Effector CD4-positive, alpha-beta T cell (primary cell): Measurements from ENCODE around the gene PPP2R2B.
"Not testable (repeated sequence)": the region's sequence is repeated elsewhere in the genome, so short reads cannot be mapped to it uniquely, and the experiment has no call there.

Experiments
- DNase-seq: peaks from one replicate; pipeline ENCODE4 v3.0.0-alpha.2; 2020

Gene PPP2R2B

DNA sequence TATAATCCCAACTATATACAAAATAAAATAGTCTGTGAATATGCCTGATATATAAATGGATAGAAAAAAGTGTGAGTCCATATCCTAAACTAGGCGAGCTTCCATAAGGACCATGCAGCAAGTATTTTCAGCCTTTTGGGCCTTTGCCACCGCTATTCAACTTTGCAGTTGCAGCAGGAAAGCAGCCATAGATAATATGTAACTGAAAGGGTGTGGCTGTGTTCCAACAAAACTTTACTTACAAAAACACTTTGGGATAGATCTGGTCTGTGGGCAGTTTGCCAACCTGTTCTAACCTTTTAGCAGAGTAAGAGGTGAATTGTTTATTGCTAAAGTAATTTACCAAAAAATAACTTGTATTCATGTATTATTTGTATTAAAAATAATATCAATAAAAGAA lies 234.8 kb downstream of the PPP2R2B start:
- no peak for DNase-seq

GRCh38 chr5:146642410-146642809 lies 236.1 kb downstream of the PPP2R2B start:
- DNase-seq = no peak

DNA sequence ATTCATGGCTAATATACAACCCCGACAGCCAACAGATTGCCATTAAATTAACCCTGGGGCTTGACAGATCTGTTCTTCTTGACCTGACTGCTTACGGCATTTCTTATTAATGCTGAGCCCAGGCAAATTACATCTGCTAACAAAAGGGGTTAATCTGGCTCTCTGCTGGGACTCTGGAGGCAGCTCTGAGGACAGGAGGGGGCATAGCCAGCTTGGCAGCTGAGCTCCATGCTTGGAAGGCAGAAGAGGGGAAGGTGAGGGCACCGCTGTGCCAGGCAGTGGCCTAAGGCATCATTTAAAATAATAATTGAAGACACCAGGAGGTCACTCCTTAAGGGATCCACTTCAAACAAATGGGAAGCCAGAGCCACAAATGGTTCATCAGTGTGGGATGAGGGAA lies 236.6 kb downstream of the PPP2R2B start:
- no peak for DNase-seq

DNA sequence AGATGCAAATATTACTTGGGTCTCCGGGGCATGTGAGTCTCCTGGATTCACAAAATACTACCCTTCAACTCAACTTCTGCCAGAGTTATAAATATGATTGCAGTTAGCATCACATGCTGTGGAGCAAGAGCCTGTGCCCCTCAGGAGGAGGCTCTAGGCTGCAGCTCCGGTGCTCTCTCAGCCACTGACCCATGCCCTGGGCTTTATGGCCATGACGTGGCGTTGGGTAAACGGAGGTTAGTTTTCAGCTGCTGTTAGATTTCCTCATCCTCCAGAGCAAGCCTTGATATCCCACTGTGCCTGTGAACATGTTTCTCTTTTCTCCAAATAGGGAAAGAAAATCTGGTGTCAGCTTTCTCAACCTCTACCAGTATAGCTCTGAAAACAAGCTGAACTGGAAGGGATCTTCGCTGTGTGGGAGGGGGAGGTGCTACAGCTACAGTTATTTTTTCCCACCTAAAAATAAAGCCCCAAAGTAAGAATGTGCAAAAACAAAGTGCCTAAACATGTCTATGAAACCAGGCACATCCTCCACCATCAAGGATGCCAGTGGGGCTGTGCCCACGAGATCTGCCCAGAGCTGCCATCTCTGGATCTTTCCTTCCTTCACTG lies 238.2 kb downstream of the PPP2R2B start:
- no peak for DNase-seq

DNA sequence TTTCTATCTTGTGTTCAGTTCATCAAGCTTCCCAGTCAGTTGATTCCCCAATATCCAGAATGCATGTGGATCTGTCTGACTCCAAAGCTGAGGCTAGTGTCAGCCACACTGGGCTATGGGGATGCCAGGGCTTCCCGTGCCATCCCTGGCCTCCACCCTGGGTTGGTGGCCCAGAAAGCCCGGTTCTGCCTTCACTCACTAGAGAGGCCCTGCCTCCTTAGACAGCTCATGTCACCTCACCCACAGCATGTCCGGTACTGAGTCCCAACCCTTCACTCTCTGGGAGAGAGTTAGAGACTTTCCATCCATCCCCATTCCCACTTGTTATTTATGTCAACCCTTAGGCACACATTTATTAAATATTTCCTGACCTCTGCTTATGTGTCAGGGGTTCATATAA lies 243.1 kb downstream of the PPP2R2B start:
- DNase-seq = no peak

GRCh38 chr5:146633323-146633764 lies 245.2 kb downstream of the PPP2R2B start:
- no peak for DNase-seq

DNA sequence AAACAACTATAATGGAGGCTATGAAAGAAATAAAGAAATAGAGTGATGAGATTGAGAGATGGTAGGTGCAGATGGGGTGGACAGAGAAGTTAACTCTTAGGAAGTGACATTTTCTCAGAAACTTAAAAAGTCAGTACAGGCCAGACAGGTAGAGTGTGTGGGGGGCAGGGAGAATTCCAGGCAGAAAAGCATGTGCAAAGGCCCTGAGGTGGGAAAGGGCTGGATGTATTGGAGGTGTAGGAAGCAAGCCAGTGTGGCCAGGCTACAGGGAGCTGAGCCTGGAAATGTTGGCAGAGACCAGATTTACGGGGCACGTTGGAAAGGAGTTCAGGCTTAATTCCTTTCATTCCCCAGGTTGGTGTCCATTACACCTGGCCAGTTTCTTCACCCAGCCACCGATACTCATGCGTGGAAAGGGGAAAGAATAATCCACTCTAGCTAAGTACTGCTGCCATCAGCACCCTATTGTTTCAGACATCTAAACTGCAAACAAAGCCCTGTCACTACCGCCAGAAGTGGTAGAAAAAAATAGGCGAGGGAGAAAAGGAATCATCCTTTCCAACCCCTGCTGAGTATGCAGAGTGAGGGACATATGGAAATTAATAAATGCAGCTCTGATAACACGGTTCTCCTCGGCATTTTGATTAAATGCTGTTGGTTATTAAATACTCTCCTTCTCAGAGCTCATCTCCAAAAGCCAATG lies 245.8 kb downstream of the PPP2R2B start:
- DNase-seq = no peak

DNA sequence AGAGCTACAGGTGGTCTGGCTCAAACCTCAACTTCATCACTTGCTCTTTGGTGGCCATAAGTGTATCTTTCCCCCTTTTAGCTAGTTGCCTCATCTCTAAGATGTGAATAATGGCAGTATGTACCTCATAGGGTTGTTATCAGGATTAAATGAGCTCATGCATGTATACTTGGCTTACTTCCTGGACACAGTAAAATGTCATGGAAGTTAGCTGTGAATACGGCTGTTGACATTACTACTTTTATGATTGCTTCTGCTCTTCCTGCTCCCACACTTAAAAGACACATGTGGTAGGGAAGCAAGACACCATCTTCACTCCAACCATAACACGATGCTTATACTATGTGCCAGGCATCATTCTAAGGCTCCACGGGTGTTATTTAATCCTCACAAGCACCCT lies 248.1 kb downstream of the PPP2R2B start:
- no peak for DNase-seq

DNA sequence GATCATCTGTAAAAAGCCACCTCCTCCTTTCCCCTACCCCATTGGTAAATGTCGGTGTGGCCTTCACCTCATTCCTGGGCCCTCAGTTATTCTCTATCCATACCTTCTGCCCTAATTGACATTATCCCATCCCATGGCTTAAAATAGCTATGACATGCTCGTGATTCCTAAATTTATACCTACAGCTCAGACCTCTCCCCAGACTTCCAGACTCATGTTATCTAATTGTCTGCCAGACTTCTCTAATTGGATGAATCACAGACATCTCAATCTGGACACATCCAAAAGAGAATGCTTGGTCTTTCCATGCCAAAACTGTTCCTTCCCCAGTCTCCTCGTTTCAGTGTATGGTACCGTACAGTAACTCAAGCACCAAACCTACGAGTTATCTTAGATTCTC lies 249.6 kb downstream of the PPP2R2B start:
- no peak for DNase-seq

GRCh38 chr5:146626936-146627335 lies 251.6 kb downstream of the PPP2R2B start:
- no peak for DNase-seq

DNA sequence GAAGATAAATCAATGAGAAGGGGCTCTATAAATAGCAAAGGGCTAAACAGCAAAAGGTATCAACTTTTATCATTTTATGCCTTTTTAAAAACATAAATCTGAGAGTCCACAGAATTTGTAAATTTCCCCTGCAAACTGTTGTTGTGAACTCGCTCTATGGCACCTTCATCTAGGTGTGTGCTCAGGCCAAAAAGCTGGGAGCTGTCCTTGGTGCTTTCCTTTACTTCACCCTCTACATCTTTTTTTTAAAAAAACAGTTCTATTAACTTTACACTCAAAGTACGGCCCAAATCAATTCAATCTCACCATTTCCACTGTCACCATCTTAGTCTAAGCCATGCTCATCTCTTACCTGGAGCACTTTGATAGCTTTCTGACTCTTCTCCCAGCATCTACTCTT lies 254.4 kb downstream of the PPP2R2B start:
- no peak for DNase-seq

DNA sequence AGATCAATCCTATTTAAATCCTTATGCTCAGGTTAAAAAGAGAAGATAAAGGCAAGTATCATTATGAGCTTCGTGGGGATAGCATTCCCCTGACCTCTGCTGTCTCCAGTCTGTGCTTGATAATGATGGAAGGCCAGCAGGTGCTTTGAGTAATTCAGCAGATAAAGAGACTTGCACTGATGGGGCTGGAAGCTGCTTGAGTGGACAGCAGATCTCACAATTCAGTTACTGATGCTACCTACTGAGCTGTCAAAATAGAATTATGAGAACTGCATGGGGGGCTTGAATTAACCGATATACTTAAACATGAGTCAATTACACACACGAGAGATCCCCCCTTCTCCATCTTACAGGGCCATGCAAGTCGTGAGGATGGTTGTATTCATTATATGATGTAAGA lies 254.9 kb downstream of the PPP2R2B start:
- no peak for DNase-seq

DNA sequence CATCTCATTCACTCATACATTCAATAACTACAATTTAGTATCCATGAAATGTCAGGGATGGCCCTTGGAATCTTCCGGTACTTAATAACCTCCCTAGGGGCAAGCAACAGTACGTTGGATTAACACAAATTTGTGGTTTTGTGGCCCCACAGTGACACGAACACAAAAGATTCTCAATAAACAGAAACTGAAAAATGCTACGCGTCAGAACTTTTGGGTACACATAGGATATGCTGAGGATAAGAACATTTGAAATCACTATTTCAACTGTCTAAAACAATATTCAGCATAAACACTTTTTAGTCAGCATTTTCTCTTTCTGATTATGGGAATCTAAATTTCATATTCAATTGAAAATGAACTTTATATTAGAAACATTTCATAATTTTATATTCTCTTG lies 255.5 kb downstream of the PPP2R2B start:
- DNase-seq = no peak

DNA sequence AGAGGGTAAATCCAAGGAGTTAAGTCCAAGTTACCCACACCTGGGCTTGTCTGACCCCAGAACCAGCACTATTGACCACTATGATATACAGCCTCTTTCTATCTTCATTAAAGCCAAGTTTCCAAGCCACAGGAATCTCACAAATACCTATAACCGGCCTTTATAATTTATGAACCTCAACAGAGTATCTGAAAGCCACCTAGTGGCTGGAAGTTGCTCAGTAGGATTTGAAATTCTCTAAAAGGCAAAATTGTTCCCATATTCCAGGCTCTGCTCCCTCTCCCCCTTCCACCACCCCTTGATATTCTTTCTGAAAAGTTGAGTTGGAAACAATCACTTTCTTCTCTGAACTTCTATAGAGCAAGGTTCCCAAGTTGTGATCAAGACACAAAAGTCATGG lies 256.2 kb downstream of the PPP2R2B start:
- DNase-seq = no peak

DNA sequence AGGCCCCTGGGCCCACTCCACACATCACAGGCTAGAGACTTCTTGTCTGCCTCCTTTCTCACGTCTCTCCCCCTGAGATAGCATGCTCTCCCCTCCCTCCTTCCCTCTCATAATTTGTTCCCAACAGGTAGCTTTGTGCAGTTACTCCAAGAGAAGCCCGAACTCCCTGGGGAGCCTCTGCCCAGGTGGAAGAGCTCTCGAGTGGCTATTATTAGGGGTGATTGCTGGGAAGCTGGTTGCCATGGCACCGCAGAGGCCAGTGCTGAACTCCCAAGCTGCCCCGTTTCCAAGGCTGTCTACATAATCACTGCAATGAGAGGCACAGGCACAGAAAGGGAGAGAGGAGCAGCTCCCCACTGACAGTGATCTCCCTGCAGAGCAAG lies 257.9 kb downstream of the PPP2R2B start:
- no peak for DNase-seq

DNA sequence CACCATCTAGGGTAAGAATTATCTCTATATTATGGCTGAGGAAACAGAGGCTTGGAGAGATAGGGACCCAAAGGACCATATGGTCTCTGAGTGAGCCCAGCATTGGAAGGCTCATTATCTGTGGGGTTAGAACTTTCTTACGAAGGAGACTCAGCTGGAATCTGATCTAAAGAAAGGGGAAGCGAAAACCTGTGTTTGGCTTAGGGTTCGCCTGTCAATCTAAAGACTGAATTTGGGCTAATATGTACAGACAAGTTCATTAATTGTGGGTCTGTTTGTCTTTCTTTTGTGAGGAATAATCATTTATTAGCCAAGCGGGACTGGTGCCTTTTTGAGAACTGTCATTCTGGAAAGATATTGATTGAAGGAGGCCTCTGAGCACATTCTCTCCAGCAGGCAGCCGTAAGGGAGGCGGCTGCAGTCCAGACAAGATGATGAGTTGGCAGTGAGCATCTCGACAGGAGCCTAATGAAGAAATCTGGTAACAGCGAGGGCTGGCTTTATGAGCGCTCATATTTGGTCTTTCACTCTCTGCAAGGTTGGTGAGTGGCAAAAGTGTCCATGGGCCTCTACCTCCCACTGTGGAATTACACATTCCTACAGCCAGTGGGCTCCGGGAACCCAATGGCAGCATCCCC lies 258.4 kb downstream of the PPP2R2B start:
- no peak for DNase-seq

DNA sequence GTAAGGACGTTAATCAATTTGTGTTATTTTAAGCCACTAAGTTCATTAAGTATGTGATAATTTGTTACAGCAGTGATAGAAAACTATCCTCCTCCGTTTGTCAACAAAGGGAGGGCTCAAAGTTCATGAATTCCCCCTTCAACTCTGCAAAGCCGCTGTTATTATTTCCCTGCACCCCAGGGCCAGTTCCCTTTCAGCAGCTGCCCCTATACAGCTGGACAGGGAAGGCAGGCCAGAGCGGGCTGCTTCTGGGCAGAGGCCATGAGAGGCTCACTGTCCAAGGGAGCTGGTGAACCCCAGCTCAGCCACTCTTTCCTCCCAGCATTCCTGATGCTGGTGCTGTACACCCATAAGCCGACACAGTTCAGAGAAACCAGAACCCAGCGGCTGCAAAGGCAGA lies 260.1 kb downstream of the PPP2R2B start:
- DNase-seq = no peak

DNA sequence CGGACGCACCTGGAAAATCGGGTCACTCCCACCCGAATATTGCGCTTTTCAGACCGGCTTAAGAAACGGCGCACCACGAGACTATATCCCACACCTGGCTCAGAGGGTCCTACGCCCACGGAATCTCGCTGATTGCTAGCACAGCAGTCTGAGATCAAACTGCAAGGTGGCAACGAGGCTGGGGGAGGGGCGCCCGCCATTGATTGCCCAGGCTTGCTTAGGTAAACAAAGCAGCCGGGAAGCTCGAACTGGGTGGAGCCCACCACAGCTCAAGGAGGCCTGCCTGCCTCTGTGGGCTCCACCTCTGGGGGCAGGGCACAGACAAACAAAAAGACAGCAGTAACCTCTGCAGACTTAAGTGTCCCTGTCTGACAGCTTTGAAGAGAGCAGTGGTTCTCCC lies 268.8 kb downstream of the PPP2R2B start:
- DNase-seq = not testable (repeated sequence)

GRCh38 chr5:146607659-146608332 lies 270.8 kb downstream of the PPP2R2B start:
- DNase-seq = no peak

DNA sequence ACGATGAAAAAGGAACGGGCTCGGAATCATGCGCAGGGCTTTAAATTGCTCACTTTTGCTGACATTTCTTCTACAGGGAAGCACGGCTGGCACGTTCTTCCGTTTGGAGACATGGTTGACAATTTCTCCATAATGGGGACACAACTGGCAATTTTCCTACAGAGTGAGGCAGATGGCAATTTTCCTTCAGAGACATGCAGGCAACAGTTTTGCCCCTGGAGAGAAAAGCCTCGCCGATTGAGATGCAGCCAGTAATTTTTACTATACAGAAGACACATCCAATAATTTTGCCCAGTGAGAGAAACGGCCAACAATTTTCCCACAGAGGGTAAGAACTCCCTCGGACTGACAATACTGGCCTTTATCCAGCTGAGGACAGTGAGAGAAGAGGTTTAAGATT lies 271.7 kb downstream of the PPP2R2B start:
- DNase-seq = no peak

GRCh38 chr5:146600376-146600775 lies 278.2 kb downstream of the PPP2R2B start:
- DNase-seq = no peak

GRCh38 chr5:146599261-146599660 lies 279.3 kb downstream of the PPP2R2B start:
- no peak for DNase-seq

GRCh38 chr5:146595088-146595487 lies 283.5 kb downstream of the PPP2R2B start:
- no peak for DNase-seq

GRCh38 chr5:146592352-146592751 lies 286.2 kb downstream of the PPP2R2B start:
- DNase-seq = no peak
